Measurements from ENCODE around the gene PIK3R6.

DNA sequence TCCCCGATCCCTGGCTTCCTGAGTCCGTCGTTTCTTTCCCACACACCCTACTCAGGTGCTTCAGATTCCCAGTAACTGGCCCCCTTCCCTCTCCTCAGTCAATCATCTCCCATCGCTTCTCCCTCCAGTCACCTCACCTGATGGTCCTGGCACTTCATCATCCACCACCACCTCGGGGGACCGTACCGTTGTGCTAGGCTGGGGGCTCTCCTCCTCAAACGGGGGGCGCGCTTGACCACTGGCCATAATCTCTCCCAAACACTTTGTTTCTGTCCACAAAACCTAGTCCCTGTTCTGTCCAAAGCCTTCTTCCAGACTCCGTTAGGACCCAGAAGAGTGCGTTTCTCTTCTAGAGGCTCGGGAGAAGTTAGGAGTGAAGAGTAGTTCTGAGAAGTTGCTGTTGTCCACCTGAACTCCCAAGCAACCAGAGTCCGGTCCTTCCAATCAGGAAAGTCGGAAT is 109.3 kb downstream of the PIK3R6 start, which contains the start of gene SPDYE4:
- TF ChIP-seq, protein P1, sequence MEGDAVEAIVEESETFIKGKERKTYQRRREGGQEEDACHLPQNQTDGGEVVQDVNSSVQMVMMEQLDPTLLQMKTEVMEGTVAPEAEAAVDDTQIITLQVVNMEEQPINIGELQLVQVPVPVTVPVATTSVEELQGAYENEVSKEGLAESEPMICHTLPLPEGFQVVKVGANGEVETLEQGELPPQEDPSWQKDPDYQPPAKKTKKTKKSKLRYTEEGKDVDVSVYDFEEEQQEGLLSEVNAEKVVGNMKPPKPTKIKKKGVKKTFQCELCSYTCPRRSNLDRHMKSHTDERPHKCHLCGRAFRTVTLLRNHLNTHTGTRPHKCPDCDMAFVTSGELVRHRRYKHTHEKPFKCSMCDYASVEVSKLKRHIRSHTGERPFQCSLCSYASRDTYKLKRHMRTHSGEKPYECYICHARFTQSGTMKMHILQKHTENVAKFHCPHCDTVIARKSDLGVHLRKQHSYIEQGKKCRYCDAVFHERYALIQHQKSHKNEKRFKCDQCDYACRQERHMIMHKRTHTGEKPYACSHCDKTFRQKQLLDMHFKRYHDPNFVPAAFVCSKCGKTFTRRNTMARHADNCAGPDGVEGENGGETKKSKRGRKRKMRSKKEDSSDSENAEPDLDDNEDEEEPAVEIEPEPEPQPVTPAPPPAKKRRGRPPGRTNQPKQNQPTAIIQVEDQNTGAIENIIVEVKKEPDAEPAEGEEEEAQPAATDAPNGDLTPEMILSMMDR (IDR thresholded peaks at IDR 0.05), result no peak
- TF ChIP-seq POLR2A (IDR thresholded peaks at IDR 0.05), result no peak
